Upper lobe of left lung (tissue), 6 donors: ENCODE measurements around the gene COG1. TPM values are rescaled to one million over a fixed set of nuclear protein-coding genes. Genes with fewer than 3 reads are reported as not detected.

Experiments used
- ATAC-seq, 2 donors: fragments of 200-7000 bp; cut with Tn5 transposase; one replicate each; pipeline ENCODE4 v1.9.1; 2022; ENCODE audit warnings: mild to moderate bottlenecking in 2 of 2, moderate library complexity in 2 of 2; ENCODE audit not compliant: low FRiP score in 2 of 2
- DNase-seq, 2 donors: peaks; one replicate each; pipeline ENCODE4 v3.0.0-alpha.2; 2019 to 2020
- H3K27ac ChIP-seq, 4 donors: fragments of 200-600 bp; sonication (generic); one replicate each; pipeline ENCODE4 v1.5.1; 2016 to 2019
- H3K27me3 ChIP-seq, 4 donors: fragments of 200-600 bp; sonication (generic); one replicate each; pipeline ENCODE4 v1.5.1; 2017 to 2019
- H3K36me3 ChIP-seq, 4 donors: fragments of 200-600 bp; sonication (generic); one replicate each; pipeline ENCODE4 v1.5.1; 2016 to 2019
- H3K4me1 ChIP-seq, 4 donors: fragments of 200-600 bp; sonication (generic); one replicate each; pipeline ENCODE4 v1.5.1; 2018 to 2019
- H3K4me3 ChIP-seq, 4 donors: fragments of 200-600 bp; sonication (generic); one replicate each; pipeline ENCODE4 v1.5.1; 2017 to 2019; ENCODE audit warnings: mild to moderate bottlenecking in 2 of 4, moderate library complexity in 1 of 4
- H3K9me3 ChIP-seq, 4 donors: fragments of 200-600 bp; sonication (generic); one replicate each; pipeline ENCODE4 v1.5.1; 2018 to 2019
- EP300 ChIP-seq, 4 donors: sonication (generic); formaldehyde crosslinking; IDR thresholded peaks; one replicate each; pipeline ENCODE4 v1.5.1; 2017; ENCODE audit warnings: antibody characterized with exemption in 4 of 4, control low read depth in 2 of 4
- POLR2A ChIP-seq, 4 donors: fragments of 450-650 bp; IDR thresholded peaks; one replicate each; pipeline ENCODE4 v1.5.1; 2016 to 2017; ENCODE audit warnings: antibody characterized with exemption in 4 of 4, mild to moderate bottlenecking in 2 of 4
- POLR2AphosphoS5 ChIP-seq, 2 donors: sonication (generic); formaldehyde crosslinking; IDR thresholded peaks; one replicate each; pipeline ENCODE4 v1.5.1; 2017; ENCODE audit warnings: antibody characterized with exemption in 2 of 2
- WGBS, 2 donors: methylation state at CpG; one replicate each; pipeline ENCODE4 v1.1.5; 2017 to 2018; 5-methylcytosine and 5-hydroxymethylcytosine counted together
- total RNA-seq, 6 donors: library from RNA; depleted of rRNA in 4 of 6; stranded (reverse); fragments of >200 nt in 4 of 6; gene quantifications; one replicate each; pipeline versions ENCODE4 v1.1.0 to v1.2.1, GENCODE V29; 2016 to 2021
- TF ChIP-seq, protein P1 (sequence below), 6 experiments: fragments of 450-650 bp in 4 of 6; fragments of 200-600 bp in 2 of 6; sonication (generic) in 2 of 6; IDR thresholded peaks; one replicate each; pipeline ENCODE4 v1.5.1; 2016 to 2019; ENCODE audit warnings: antibody characterized with exemption in 6 of 6
- donor health status: DM: no; HTN: no; CAD: no; lungs with moderate emphysema.
- donor health status: DM: no; HTN: yes; CAD: no; lungs with severe emphysema.

Gene COG1
- total RNA-seq, 6 donors from 2014 or later = 27.7 to 75.4 (median 32.5) TPM

DNA sequence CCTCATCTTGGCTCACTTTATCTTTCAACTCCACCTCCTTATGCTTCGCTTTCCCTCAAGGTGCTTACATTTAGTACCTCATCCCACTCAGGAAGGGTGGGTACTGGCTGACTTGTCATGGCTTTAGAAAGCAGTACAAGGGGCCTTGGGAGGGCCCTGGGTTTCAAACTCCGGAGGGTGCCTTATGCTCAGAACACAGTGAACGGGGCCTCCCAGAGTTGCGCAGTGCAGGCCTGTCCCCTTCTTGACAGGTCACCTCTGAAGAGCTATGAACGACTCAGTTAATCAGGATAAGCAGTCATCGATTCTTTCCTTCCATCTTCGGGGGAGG, 6.0 kb downstream of the COG1 start:
- Histone ChIP-seq H3K4me3 (no peak overlapping the region), H3K27ac (no peak overlapping the region), H3K27me3 (no peaks in the 10 kb centered on the region), H3K4me1 (peaks cover 6 to 18% (median 14%) of the 10 kb centered on the region in 4 donors), H3K9me3 (no peaks in the 10 kb centered on the region), H3K36me3 (peaks cover 26 to 74% (median 67%) of the 10 kb centered on the region in 4 donors)
- TF ChIP-seq, protein P1, sequence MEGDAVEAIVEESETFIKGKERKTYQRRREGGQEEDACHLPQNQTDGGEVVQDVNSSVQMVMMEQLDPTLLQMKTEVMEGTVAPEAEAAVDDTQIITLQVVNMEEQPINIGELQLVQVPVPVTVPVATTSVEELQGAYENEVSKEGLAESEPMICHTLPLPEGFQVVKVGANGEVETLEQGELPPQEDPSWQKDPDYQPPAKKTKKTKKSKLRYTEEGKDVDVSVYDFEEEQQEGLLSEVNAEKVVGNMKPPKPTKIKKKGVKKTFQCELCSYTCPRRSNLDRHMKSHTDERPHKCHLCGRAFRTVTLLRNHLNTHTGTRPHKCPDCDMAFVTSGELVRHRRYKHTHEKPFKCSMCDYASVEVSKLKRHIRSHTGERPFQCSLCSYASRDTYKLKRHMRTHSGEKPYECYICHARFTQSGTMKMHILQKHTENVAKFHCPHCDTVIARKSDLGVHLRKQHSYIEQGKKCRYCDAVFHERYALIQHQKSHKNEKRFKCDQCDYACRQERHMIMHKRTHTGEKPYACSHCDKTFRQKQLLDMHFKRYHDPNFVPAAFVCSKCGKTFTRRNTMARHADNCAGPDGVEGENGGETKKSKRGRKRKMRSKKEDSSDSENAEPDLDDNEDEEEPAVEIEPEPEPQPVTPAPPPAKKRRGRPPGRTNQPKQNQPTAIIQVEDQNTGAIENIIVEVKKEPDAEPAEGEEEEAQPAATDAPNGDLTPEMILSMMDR (IDR thresholded peaks at IDR 0.05) = no peak
- TF ChIP-seq EP300 (IDR thresholded peaks at IDR 0.05) (no peak), POLR2A (IDR thresholded peaks at IDR 0.05) (no peak), POLR2AphosphoS5 (IDR thresholded peaks at IDR 0.05) (no peak)
- DNase-seq = no peak
- 89 to 100% methylated on average over 7 of the region's 7 CpGs for WGBS, 2 donors
- no peak for ATAC-seq

DNA sequence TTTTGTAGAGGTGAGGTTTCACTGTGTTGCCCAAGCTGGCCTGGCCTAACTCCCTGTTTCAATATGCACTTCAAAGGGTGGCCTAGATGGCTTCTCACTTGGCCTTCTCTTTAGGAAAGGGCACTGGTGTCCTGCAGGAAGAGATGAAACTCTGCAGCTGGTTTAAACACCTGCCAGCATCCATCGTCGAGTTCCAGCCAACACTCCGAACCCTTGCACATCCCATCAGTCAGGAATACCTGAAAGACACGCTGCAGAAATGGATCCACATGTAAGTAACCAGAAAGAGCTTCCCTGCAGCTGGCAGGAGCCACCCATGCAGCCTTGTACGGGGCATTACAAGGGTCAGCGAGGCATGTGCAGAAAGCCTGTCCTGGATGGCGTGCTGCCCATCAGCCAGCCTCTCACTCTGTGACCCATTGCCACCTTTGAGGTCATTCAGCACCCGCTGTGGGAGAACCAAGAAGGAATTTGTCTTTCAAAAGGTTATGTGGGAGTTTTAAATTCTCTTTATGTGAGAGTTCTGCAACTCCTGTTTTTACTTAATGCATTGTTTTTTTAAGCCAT, 7.0 kb downstream of the COG1 start:
- DNase-seq = no peak
- H3K27me3 ChIP-seq = no peaks in the 10 kb centered on the region
- TF ChIP-seq POLR2A (IDR thresholded peaks at IDR 0.05) (no peak), EP300 (IDR thresholded peaks at IDR 0.05) (no peak), POLR2AphosphoS5 (IDR thresholded peaks at IDR 0.05) (no peak)
- TF ChIP-seq, protein P1 (IDR thresholded peaks at IDR 0.05) = no peak
- H3K36me3 ChIP-seq = peaks cover 26 to 83% (median 73%) of the 10 kb centered on the region in 4 donors
- H3K4me3 ChIP-seq = no peak overlapping the region
- H3K9me3 ChIP-seq = no peaks in the 10 kb centered on the region
- H3K27ac ChIP-seq = no peak overlapping the region
- WGBS, 2 donors = 98 to 100% methylated on average over 5 to 8 of the region's 8 CpGs
- ATAC-seq = no peak
- H3K4me1 ChIP-seq = peaks cover 0 to 16% (median 10%) of the 10 kb centered on the region in 4 donors

DNA sequence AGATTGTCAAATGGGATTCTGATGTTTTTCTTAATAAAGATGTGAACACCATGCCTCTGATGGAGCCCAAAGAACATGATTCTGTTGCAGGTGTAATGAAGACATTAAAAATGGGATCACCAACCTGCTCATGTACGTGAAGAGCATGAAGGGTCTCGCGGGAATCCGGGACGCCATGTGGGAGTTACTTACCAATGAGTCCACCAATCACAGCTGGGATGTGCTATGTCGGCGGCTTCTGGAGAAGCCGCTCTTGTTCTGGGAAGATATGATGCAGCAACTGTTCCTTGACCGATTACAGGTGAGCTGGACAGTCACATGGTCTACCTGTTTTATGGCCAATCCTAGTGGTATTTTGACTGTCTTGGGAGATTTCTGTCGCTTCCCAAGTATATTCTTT, 7.6 kb downstream of the COG1 start:
- Histone ChIP-seq H3K9me3 (no peaks in the 10 kb centered on the region), H3K36me3 (peaks cover 29 to 90% (median 77%) of the 10 kb centered on the region in 4 donors), H3K27ac (no peak overlapping the region), H3K27me3 (no peaks in the 10 kb centered on the region), H3K4me1 (peaks cover 0 to 16% (median 10%) of the 10 kb centered on the region in 4 donors), H3K4me3 (no peak overlapping the region)
- no peak for DNase-seq
- WGBS, 2 donors = 88 to 90% methylated on average over 10 of the region's 10 CpGs
- ATAC-seq = no peak
- TF ChIP-seq POLR2AphosphoS5 (IDR thresholded peaks at IDR 0.05) (no peak), POLR2A (IDR thresholded peaks at IDR 0.05) (no peak)
- TF ChIP-seq, protein P1 (IDR thresholded peaks at IDR 0.05) = no peak

DNA sequence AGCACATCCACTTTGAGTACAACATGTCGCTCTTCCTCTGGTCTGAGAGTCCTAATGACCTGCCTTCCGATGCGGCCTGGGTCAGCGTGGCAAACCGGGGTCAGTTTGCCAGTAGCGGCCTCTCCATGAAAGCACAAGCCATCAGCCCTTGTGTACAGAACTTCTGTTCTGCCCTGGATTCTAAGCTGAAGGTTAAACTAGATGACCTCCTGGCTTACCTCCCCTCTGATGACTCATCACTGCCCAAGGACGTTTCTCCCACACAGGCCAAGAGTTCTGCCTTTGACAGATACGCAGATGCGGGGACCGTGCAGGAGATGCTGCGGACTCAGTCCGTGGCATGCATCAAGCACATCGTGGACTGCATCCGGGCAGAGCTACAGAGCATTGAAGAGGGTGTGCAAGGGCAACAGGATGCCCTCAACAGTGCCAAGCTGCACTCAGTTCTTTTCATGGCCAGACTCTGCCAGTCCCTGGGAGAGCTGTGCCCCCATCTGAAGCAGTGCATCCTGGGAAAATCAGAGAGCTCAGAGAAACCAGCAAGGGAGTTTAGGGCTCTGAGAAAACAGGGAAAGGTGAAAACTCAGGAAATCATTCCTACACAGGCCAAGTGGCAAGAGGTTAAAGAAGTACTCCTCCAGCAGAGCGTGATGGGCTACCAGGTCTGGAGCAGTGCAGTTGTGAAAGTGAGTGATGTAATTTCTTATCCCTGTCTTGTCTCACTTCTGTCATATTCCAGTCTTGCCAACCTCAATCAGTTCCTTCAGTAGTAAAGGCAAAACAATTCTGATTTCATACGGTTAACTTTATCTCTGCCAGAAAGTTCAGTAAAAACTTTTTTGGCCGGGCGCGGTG, 8.6 kb downstream of the COG1 start:
- ATAC-seq (no peak), DNase-seq (no peak)
- Histone ChIP-seq H3K4me1 (peaks cover 0 to 16% (median 10%) of the 10 kb centered on the region in 4 donors), H3K27ac (no peak overlapping the region), H3K36me3 (peaks cover 33 to 98% (median 85%) of the 10 kb centered on the region in 4 donors), H3K4me3 (no peak overlapping the region), H3K27me3 (no peaks in the 10 kb centered on the region), H3K9me3 (no peaks in the 10 kb centered on the region)
- TF ChIP-seq, protein P1 (IDR thresholded peaks at IDR 0.05) = no peak
- TF ChIP-seq EP300 (IDR thresholded peaks at IDR 0.05) = no peak
- TF ChIP-seq POLR2AphosphoS5 (IDR thresholded peaks at IDR 0.05) = no peak
- no peak for TF ChIP-seq POLR2A (IDR thresholded peaks at IDR 0.05)
- 89 to 96% methylated on average over 7 to 19 of the region's 19 CpGs for WGBS, 2 donors
